Heart right ventricle (tissue), 16 donors: ENCODE results near the gene PSMA3. TPM values are rescaled to one million over a fixed set of nuclear protein-coding genes. Genes with fewer than 3 reads are reported as not detected.

ENCODE experiments used
- ATAC-seq, 8 donors: fragments of 200-7000 bp; cut with Tn5 transposase; one replicate each; pipeline ENCODE4 v1.9.1; 2020; ENCODE audit warnings: mild to moderate bottlenecking in 8 of 8, moderate library complexity in 8 of 8, moderate number of reproducible peaks in 1 of 8
- DNase-seq, 2 donors: peaks; one replicate each; pipeline ENCODE4 v3.0.0-alpha.2; 2020
- H3K27ac ChIP-seq, 10 donors: fragments of 200-600 bp; sonication (generic) in 2 of 10; one replicate each; pipeline versions ENCODE4 v1.5.0 to v1.8.0; 2020 to 2022; ENCODE audit warnings: mild to moderate bottlenecking in 3 of 10
- H3K27me3 ChIP-seq, 7 donors: fragments of 200-600 bp; one replicate each; pipeline ENCODE4 v1.8.0; 2021 to 2022; ENCODE audit warnings: mild to moderate bottlenecking in 2 of 7
- H3K36me3 ChIP-seq, 9 donors: fragments of 200-600 bp; sonication (generic) in 1 of 9; one replicate each; pipeline versions ENCODE4 v1.5.0 to v1.8.0; 2020 to 2022; ENCODE audit warnings: mild to moderate bottlenecking in 2 of 9
- H3K4me1 ChIP-seq, 9 donors: fragments of 200-600 bp; sonication (generic) in 1 of 9; one replicate each; pipeline versions ENCODE4 v1.5.0 to v1.8.0; 2020 to 2022; ENCODE audit warnings: mild to moderate bottlenecking in 4 of 9
- H3K4me3 ChIP-seq, 10 donors: fragments of 200-600 bp; sonication (generic) in 2 of 10; one replicate each; pipeline versions ENCODE4 v1.5.0 to v1.8.0; 2020 to 2022; ENCODE audit warnings: mild to moderate bottlenecking in 7 of 10, moderate library complexity in 2 of 10
- H3K9me3 ChIP-seq, 11 donors: fragments of 200-600 bp in 10 of 11; sonication (generic) in 2 of 11; one replicate each; pipeline versions ENCODE4 v1.5.0 to v1.8.0; 2013 to 2022; ENCODE audit warnings: mild to moderate bottlenecking in 2 of 11, control low read depth in 1 of 11, moderate library complexity in 1 of 11
- CTCF ChIP-seq, 9 donors: fragments of 200-600 bp; sonication (generic) in 2 of 9; IDR thresholded peaks; one replicate each; pipeline versions ENCODE4 v1.5.0 to v1.8.0; 2021 to 2022; ENCODE audit warnings: antibody characterized with exemption in 9 of 9, mild to moderate bottlenecking in 5 of 9, moderate library complexity in 1 of 9
- WGBS, 2 donors: extraction: QIAGEN DNeasy Blood & Tissue Kit; methylation state at CpG; one replicate each; pipeline ENCODE4 v1.1.7; 2013; ENCODE audit warnings: inconsistent platforms in 1 of 2; 5-methylcytosine and 5-hydroxymethylcytosine counted together
- intact Hi-C, 10 donors: fragments of 100-400 bp; cut with DNase I; formaldehyde crosslinking; loops; one replicate each; pipeline versions ENCODE4 v1.11.1 to v1.14.2; 2022
- polyA plus RNA-seq, 2 donors: library from polyadenylated mRNA; stranded (reverse); fragments of 200-250 nt; gene quantifications; one replicate each; pipeline ENCODE4 v1.2.3, GENCODE V29; 2013
- total RNA-seq, 10 donors: library from RNA; stranded (reverse); fragmentation: NEBNext Ultra II Directional in 3 of 10; extraction: Animal tissue kit (Norgen Biotek cat#: 25700) in 3 of 10; gene quantifications; one replicate each; pipeline versions ENCODE4 v1.2.1 to v1.2.4, GENCODE V29; 2021 to 2023
- donor health status: Arrhythmogenic right ventricular cardiomyopathy.
- donor health status: ischemic (EF 13 %, LVEDD 7.1; RV severe dilation, severe dysfunction).
- donor health status: healthy with polysubstance abuse.
- donor health status: DM: no; HTN: yes; CAD: no.
- donor health status: DM: no; HTN: no; CAD: no.
- donor health status: ischemic (EF 25% LVEDD 6.9; RV normal size, moderate dysfunction).
- donor health status: ischemic (EF 25% LVEDD 5.7; RV mildly dilated, moderate dysfunction).
- donor health status: healthy.
- donor health status: DM: yes; HTN: yes; CAD: no.
- donor health status: Ischemic cardiomyopathy.
- donor health status: ischemic (EF 35%, LVEDD 5.7; RV mildly dilated, moderate dysfunction).
- donor health status: nonischemic (EF 11% LVEDD 7.7; RV severe dilation, severe dysfunction).
- donor health status: DM: yes; HTN: yes; CAD: no.
- donor health status: PGD.
- donor health status: ischemic (EF 29% LVEDD 5.4; RV normal size, mild dysfunction).
- donor health status: nonischemic (EF 23%, LVEDD 6.1; RV moderate dilation, normal function).

PSMA3 gene
- total and polyA plus RNA-seq, 12 donors, result 122 to 235 (median 156) TPM

GRCh38 chr14:58299401-58300330, 55.0 kb downstream of the PSMA3 start:
- peaks cover 0 to 50% (median 8%) of the 10 kb centered on the region in 9 donors for H3K36me3 ChIP-seq
- H3K4me3 ChIP-seq, result peak overlapping the region; percentile 85 to 99 (median 94)
- H3K9me3 ChIP-seq, result no peaks in the 10 kb centered on the region
- no peak for TF ChIP-seq CTCF (IDR thresholded peaks at IDR 0.05)
- ATAC-seq (peak in 1 of 8 donors; percentile 0), DNase-seq (peak; percentile 25 to 33)
- WGBS, 2 donors, result 2 to 3% methylated on average over 39 to 48 of the region's 48 CpGs
- peak overlapping the region; percentile 60 to 96 (median 95) for H3K27ac ChIP-seq
- no peaks in the 10 kb centered on the region for H3K27me3 ChIP-seq
- intact Hi-C loops, result loop anchor here in 9 of 10 donors (2.0 to 10.0 kb wide), 6 partner anchors 33 to 65 kb away; partner anchors contain the start of gene PSMA3 (in 6 of the 9)
- H3K4me1 ChIP-seq, result peaks cover 4 to 58% (median 42%) of the 10 kb centered on the region in 9 donors

- ATAC-seq, result no peak
- Histone ChIP-seq H3K4me3 (no peak overlapping the region), H3K27ac (no peak overlapping the region), H3K4me1 (peaks cover 4 to 41% (median 25%) of the 10 kb centered on the region in 9 donors), H3K27me3 (no peaks in the 10 kb centered on the region), H3K9me3 (no peaks in the 10 kb centered on the region), H3K36me3 (peaks cover 0 to 58% (median 8%) of the 10 kb centered on the region in 9 donors)
- 92 to 97% methylated on average over 3 of the region's 3 CpGs for WGBS, 2 donors
- intact Hi-C loops, result loop anchor here in 1 of 10 donors (10.0 kb wide), 1 partner anchor 63 kb away; no protein-coding TSS in a partner anchor
- DNase-seq, result no peak
- no peak for TF ChIP-seq CTCF (IDR thresholded peaks at IDR 0.05)
Observed at GRCh38 chr14:58301416-58301815, 56.8 kb downstream of the PSMA3 start.

- H3K4me3 ChIP-seq, result no peak overlapping the region
- no peak for TF ChIP-seq CTCF (IDR thresholded peaks at IDR 0.05)
- intact Hi-C loops, result loop anchor here in 1 of 10 donors (10.0 kb wide), 1 partner anchor 59 kb away; no protein-coding TSS in a partner anchor
- H3K27me3 ChIP-seq, result no peaks in the 10 kb centered on the region
- ATAC-seq, result no peak
- H3K9me3 ChIP-seq, result no peaks in the 10 kb centered on the region
- H3K27ac ChIP-seq, result no peak overlapping the region
- peaks cover 0 to 99% (median 13%) of the 10 kb centered on the region in 9 donors for H3K36me3 ChIP-seq
- no peak for DNase-seq
- peaks cover 0 to 23% (median 11%) of the 10 kb centered on the region in 9 donors for H3K4me1 ChIP-seq
- WGBS, 2 donors, result 49 to 65% methylated on average over 2 of the region's 2 CpGs
Observed at GRCh38 chr14:58305730-58306129, 61.1 kb downstream of the PSMA3 start.

- ATAC-seq, result no peak
Observed at GRCh38 chr14:58307597-58308316, 63.1 kb downstream of the PSMA3 start.

More at GRCh38 chr14:58307597-58308316, 63.1 kb downstream of the PSMA3 start:
- Histone ChIP-seq H3K4me3 (no peak overlapping the region), H3K36me3 (peaks cover 0 to 99% (median 16%) of the 10 kb centered on the region in 9 donors), H3K27ac (no peak overlapping the region), H3K4me1 (peaks cover 0 to 8% (median under 1%) of the 10 kb centered on the region in 9 donors), H3K9me3 (no peaks in the 10 kb centered on the region), H3K27me3 (no peaks in the 10 kb centered on the region)
- DNase-seq, result no peak
- no peak for TF ChIP-seq CTCF (IDR thresholded peaks at IDR 0.05)
- intact Hi-C loops, result loop anchor here in 1 of 10 donors (10.0 kb wide), 1 partner anchor 57 kb away; no protein-coding TSS in a partner anchor
- WGBS, 2 donors, result 95 to 98% methylated on average over 8 of the region's 8 CpGs
